ENCODE data around the gene FRMD3. TPM values are rescaled to one million over a fixed set of nuclear protein-coding genes. Genes with fewer than 3 reads are reported as not detected.

Gene FRMD3
- total RNA-seq, 1 experiment from 2014 or later: 1.9 TPM

GRCh38 chr9:83472764-83473163, 65.4 kb downstream of the FRMD3 start:
- Histone ChIP-seq H3K4me2 (peak overlapping the region; percentile 58), H4K20me1 (ENCODE audit: insufficient read depth) (no peaks in the 10 kb centered on the region), H3K4me3 (peak overlapping the region; percentile 25; the same call in 1 of the 2 replicates), H3K36me3 (ENCODE audit: low read depth) (no peaks in the 10 kb centered on the region), H2AFZ (no peak overlapping the region), H3K9me2 (ENCODE audit: insufficient read depth) (no peaks in the 10 kb centered on the region), H3K4me1 (replicated peaks; ENCODE audit: insufficient read depth) (peaks cover 50% of the 10 kb centered on the region), H3K9me3 (ENCODE audit: insufficient read depth, low read depth) (no peaks in the 10 kb centered on the region), H3K27ac (peak overlapping the region; percentile 88), H3K79me2 (ENCODE audit: low read depth) (no peaks in the 10 kb centered on the region), H3F3A (ENCODE audit: insufficient read depth, low read depth) (peaks cover 30% of the 10 kb centered on the region), H3K27me3 (ENCODE audit: insufficient read depth, low read depth) (no peaks in the 10 kb centered on the region)
- no peak for DNase-seq
- intact Hi-C loops (cut with micrococcal nuclease; ENCODE audit: unreplicated experiment): loop anchor here (1.0 to 10.0 kb wide), 3 partner anchors 40 to 88 kb away; partner anchors contain the start of gene FRMD3
- BruUV-seq (replicated peaks): no TSS peak
- no peak for TF ChIP-seq EZH2 (IDR thresholded peaks at IDR 0.05; ENCODE audit: low read depth)
- no peak for TF ChIP-seq CTCF (conservative IDR thresholded peaks at IDR 0.05)
- ChIA-PET POLR2A (ENCODE audit: unreplicated experiment) (interaction anchor here (0.7 kb wide), 3 partner anchors 11 to 207 kb away, joined by 3 to 6 read pairs (median 4); no protein-coding TSS in a partner anchor), CTCF (no interaction called here)

- no peaks in the 10 kb centered on the region for H3K27me3 ChIP-seq (ENCODE audit: insufficient read depth, low read depth)
- ChIA-PET CTCF (no interaction called here), POLR2A (ENCODE audit: unreplicated experiment) (interaction anchor here (0.7 kb wide), 2 partner anchors 11 to 66 kb away, joined by 4 to 6 read pairs; no protein-coding TSS in a partner anchor)
- no peak for TF ChIP-seq EZH2 (IDR thresholded peaks at IDR 0.05; ENCODE audit: low read depth)
- no peak for TF ChIP-seq CTCF (conservative IDR thresholded peaks at IDR 0.05)
- H3K4me3 ChIP-seq: peak overlapping the region; percentile 25; the same call in 1 of the 2 replicates
- no peaks in the 10 kb centered on the region for H3K79me2 ChIP-seq (ENCODE audit: low read depth)
- peak; percentile 69 to 99 for DNase-seq
- no peaks in the 10 kb centered on the region for H4K20me1 ChIP-seq (ENCODE audit: insufficient read depth)
- no peak overlapping the region for H2AFZ ChIP-seq
- intact Hi-C loops (cut with micrococcal nuclease; ENCODE audit: unreplicated experiment): loop anchor here (1.0 to 10.0 kb wide), 3 partner anchors 40 to 87 kb away; partner anchors contain the start of gene FRMD3
- no peaks in the 10 kb centered on the region for H3K9me2 ChIP-seq (ENCODE audit: insufficient read depth)
- no peaks in the 10 kb centered on the region for H3K36me3 ChIP-seq (ENCODE audit: low read depth)
- no peaks in the 10 kb centered on the region for H3K9me3 ChIP-seq (ENCODE audit: insufficient read depth, low read depth)
- no TSS peak for BruUV-seq (replicated peaks)
- peaks cover 30% of the 10 kb centered on the region for H3F3A ChIP-seq (ENCODE audit: insufficient read depth, low read depth)
- H3K4me1 ChIP-seq (replicated peaks; ENCODE audit: insufficient read depth): peaks cover 50% of the 10 kb centered on the region
- H3K4me2 ChIP-seq: peak overlapping the region; percentile 58
- peak overlapping the region; percentile 88 for H3K27ac ChIP-seq
These were observed 66.0 kb downstream of the FRMD3 start for GRCh38 chr9:83472221-83472665.

GRCh38 chr9:83471241-83471640, 67.0 kb downstream of the FRMD3 start:
- H3K9me3 ChIP-seq (ENCODE audit: insufficient read depth, low read depth): no peaks in the 10 kb centered on the region
- peak overlapping the region; percentile 58 for H3K4me2 ChIP-seq
- POLR2A ChIA-PET (ENCODE audit: unreplicated experiment): no interaction called here
- peaks cover 50% of the 10 kb centered on the region for H3K4me1 ChIP-seq (replicated peaks; ENCODE audit: insufficient read depth)
- no peak overlapping the region for H3K4me3 ChIP-seq
- no TSS peak for BruUV-seq (replicated peaks)
- no peaks in the 10 kb centered on the region for H3K36me3 ChIP-seq (ENCODE audit: low read depth)
- TF ChIP-seq EZH2 (IDR thresholded peaks at IDR 0.05; ENCODE audit: low read depth) (no peak), CTCF (conservative IDR thresholded peaks at IDR 0.05) (no peak)
- H3F3A ChIP-seq (ENCODE audit: insufficient read depth, low read depth): peaks cover 30% of the 10 kb centered on the region
- no peak for DNase-seq
- no peaks in the 10 kb centered on the region for H3K27me3 ChIP-seq (ENCODE audit: insufficient read depth, low read depth)
- no peaks in the 10 kb centered on the region for H3K79me2 ChIP-seq (ENCODE audit: low read depth)
- no peaks in the 10 kb centered on the region for H3K9me2 ChIP-seq (ENCODE audit: insufficient read depth)
- intact Hi-C loops (cut with micrococcal nuclease; ENCODE audit: unreplicated experiment): loop anchor here (5.0 to 10.0 kb wide), 2 partner anchors 66 to 86 kb away; partner anchors contain the start of gene FRMD3
- H2AFZ ChIP-seq: no peak overlapping the region
- H4K20me1 ChIP-seq (ENCODE audit: insufficient read depth): no peaks in the 10 kb centered on the region
- CTCF ChIA-PET: interaction anchor here (0.6 kb wide), 1 partner anchor 1565 kb away, joined by 6 read pairs; no protein-coding TSS in a partner anchor
- H3K27ac ChIP-seq: peak overlapping the region; percentile 88
